Posterior cingulate gyrus (tissue), 11 donors: ENCODE data around the gene OR8B12.

Experiments
- DNase-seq, 10 donors: peaks; one replicate each; pipeline versions ENCODE4 v3.0.0 to v3.0.0-alpha.2; 2020 to 2021; ENCODE audit warnings: mixed read lengths in 3 of 10
- intact Hi-C: fragments of 100-400 bp; cut with DNase I; formaldehyde crosslinking; loops from one replicate; pipeline ENCODE4 v1.15.1; 2023

The OR8B12 gene, protein sequence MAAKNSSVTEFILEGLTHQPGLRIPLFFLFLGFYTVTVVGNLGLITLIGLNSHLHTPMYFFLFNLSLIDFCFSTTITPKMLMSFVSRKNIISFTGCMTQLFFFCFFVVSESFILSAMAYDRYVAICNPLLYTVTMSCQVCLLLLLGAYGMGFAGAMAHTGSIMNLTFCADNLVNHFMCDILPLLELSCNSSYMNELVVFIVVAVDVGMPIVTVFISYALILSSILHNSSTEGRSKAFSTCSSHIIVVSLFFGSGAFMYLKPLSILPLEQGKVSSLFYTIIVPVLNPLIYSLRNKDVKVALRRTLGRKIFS

DNA sequence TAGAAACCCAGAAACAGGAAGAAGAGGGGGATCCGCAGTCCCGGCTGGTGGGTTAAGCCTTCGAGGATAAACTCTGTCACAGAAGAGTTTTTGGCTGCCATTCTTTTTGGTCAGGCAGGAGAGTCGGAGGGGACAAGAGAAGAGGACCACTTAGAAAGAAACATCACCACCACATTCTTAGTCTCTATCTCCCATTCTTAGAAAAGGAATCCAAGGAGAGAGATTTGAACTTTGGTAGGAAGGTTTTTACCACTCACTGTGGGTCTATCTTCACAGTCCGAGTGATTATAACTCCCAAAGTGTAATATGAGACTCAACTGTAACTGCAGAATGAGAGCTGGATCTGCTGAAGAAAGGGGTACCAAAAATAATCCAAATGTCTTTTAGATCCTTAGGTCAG is at the start of gene OR8B12:
TSS of gene OR8B12 (minus strand) at position 101 of the 400 bp plus-strand sequence. CDS start at position 101, 0 bp downstream.
- intact Hi-C loops = no loop called here
- DNase-seq = no peak

DNA sequence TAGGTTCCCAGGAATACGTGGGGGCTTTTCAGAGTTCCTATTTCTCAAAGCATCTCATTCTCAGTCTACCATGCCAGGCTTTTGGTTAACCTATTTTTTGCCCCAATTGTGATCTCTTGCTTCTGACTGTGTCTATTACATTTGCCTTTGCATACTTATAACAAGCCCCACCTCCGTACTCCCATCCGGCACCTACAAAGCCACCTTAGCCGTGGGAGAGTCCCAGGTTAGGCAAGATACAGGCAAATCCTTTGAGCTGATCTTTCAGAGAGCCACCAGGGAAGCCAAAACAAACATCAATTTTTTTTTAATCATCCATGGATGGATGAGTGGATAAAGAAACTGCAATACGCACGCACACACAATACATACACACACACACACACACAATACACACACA is 49.2 kb upstream of the OR8B12 start:
- intact Hi-C loops = no loop called here
- DNase-seq = no peak

DNA sequence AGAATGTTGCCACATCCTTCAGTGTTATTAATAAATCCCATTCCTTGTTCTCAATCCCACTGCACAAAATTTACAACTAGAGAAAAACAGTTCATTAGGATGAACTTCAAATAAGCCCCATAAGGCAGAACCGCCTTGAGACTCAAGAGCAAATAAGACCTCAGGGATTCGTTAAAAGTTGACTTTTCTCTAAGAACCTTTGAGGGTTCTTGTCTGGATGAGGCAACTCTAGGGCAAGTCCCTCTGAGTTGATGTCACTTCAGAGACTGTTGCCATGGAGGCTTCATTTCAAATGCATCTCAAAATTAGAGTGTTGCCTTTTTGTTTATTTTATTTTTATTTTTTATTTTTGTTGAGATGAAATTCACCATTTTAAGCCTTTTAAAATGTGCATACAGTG is 48.0 kb upstream of the OR8B12 start:
- intact Hi-C loops = no loop called here
- DNase-seq = no peak

DNA sequence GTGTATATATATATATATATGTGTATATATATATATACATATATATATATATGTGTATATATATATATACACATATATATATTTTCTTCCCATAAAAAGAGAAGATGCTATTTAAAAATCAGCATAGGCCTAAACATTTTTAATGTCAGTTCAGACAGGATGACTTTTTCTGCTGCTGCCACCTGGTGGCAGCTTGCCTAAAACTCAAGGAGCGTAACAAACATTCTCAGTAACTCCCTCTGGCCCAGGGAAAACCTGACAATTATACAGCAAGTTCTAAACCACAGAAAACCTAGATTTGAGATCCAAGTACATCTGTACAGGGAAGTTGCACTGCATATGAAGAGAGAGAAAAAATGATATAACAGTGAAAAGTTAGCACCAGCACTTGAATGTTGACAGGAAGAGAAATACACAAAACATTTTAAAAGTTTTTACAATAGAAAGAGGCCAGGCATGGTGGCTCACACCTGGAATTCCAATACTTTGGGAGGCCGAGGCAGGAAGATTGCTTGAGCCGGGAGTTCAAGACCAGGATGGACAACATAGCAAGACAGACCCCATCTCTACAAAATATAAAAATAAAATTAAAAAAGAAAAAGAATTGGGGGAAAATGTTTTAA is 42.9 kb upstream of the OR8B12 start:
- intact Hi-C loops = loop anchor here (2.0 to 10.0 kb wide), 2 partner anchors 172 to 512 kb away; no protein-coding TSS in a partner anchor
- peak in 9 of 10 donors; percentile 19 to 94 (median 62) for DNase-seq

DNA sequence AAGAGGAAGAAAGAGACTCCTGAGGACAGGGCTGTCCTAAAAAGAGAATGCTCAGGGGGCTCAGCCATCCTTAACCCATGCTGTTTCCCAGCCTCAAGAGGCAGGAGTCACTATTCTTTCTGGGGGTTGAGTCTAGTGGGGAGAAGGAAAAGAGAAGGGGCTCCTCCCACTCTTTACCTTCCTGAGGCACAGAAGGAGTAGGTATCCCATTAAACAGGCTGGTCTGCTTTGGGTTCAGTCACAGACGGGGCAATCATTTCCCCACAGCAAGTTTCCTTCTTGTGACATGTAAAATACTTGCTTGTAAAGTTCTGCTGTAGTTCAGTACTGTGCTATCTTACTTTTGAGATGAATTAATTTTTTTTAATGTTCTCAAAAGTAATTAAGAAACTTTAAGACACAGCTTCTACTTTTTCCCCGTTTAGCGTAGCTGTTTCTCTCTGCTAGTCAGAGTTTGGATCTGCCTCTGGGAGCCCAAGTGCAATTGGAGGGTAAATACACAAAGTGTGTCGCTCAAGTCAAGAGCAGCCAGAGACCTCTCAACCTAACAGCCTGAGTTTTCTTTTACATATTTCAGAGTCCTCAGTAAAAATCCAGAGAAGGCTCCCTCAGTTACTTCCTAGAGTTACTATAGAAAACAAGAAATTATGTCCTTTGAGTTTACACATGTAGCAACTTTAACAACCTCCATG is 41.4 kb upstream of the OR8B12 start:
- intact Hi-C loops = loop anchor here (10.0 kb wide), 1 partner anchor 510 kb away; no protein-coding TSS in a partner anchor

DNA sequence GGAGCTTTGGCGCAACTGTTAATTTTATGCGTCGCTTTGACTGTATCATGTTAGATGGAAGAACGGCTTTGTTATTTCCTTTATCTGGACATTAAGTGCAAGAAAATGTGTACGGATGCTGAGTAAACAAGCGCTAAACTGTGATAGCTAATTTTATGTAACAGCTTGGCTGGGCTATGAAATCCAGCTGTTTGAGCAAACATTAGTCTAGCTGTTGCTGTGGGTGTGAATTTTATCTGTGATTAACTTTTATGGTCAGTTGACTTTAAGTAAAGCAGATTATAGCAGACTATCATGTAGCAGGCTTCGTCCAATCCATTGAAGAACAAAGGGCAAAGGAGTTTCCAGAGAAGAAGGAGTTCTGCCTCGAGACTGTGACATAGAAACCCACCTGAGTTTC is 40.3 kb upstream of the OR8B12 start:
- intact Hi-C loops = loop anchor here (10.0 kb wide), 1 partner anchor 509 kb away; no protein-coding TSS in a partner anchor
- no peak for DNase-seq

More for the DNA sequence above, 41.4 kb upstream of the OR8B12 start:
- DNase-seq = no peak

DNA sequence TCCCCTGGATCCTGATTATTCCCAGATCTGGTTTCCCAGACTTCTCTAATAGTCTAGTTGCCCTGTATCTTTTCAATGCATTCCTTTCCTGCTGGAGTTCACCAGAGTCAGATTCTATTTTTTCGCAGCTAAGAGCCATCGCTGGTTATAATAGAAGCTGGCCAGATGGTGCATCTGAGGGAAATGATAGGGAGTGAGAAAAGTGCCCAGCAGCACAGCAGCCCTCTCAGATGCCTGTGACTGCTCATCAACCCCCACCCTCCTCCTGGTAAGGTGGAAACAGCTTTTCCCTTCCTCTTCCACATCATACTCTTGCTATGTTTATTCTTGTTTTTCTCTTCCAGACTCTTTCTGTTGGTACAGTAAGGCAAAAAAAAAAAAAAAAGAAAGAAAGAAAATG is 39.1 kb upstream of the OR8B12 start:
- DNase-seq = peak in 5 of 10 donors; percentile 16 to 84 (median 29)
- intact Hi-C loops = loop anchor here (10.0 kb wide), 1 partner anchor 508 kb away; no protein-coding TSS in a partner anchor

DNA sequence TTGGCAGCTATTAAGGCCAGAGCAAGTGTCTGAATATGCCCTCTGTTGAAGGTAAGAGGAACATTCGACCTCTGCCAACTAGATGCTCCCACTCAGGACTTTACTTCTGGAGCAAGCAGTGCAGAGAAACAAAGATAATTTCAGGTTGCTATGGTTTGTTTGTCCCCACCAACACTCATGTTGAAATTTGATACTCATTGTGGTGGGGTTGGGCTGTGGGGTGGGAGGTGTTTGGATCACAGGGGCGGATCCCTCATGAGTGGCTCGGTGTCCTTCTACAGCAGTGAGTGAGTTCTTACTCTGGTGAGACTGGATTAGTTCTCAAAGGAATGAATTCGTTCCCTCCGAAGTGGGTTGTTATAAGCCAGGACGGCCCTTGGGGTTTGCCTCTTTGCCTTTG is 38.4 kb upstream of the OR8B12 start:
- no peak for DNase-seq
- intact Hi-C loops = loop anchor here (10.0 kb wide), 1 partner anchor 507 kb away; no protein-coding TSS in a partner anchor

DNA sequence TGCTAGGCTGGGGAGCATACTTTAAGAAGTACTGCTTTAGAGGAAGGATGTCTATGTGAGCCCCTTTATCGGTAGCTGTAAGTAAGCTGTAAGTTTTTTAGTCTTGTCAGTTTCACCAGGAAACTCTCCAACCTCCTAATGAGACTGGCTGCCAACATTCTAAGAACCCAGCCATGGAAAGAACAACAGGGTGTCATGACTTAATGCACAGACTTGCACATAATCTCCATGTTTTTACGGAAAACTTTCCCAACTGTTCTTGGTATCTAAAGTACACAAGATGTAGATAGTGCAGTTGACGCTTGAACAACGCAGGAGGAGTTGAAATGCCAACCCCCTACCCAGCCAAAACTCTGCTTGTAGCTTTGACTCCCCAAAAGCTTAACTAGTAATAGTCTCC is 35.3 kb upstream of the OR8B12 start:
- intact Hi-C loops = no loop called here
- no peak for DNase-seq

DNA sequence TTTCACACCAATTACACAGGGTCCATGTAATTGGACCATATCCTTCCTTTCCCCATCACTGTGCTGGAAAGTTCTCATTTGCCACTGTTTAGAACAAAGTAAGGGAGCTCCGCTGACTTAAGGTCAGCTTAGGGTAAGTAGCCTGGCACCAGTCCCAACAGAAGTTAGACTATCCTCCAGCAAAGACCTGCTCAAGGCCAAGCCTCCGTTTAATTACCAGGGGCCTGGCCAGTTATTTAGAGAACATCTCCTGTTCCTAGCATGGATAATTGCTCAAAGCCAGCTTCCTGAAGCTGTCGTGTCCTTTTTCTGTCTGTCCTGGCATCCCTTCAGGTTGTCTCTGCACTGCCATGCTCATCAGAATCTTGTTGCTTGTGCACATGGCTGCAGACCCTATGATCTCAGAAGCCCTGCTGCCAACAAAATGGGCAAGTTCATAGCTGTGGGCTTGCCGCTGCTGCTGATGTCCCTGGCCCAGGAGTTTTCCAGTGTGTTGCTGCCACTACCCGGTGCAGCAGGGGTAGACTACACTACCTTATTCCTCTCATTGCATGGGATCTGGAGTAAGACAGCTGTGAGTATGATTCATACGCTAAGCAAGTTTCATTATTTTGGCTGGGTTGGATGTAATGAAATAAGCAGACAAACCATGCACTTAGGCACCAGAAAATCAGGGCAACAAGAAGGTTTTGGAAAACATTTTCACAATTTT is 34.4 kb upstream of the OR8B12 start:
- intact Hi-C loops = no loop called here
- DNase-seq = peak in 5 of 10 donors; percentile 15 to 84 (median 53)

DNA sequence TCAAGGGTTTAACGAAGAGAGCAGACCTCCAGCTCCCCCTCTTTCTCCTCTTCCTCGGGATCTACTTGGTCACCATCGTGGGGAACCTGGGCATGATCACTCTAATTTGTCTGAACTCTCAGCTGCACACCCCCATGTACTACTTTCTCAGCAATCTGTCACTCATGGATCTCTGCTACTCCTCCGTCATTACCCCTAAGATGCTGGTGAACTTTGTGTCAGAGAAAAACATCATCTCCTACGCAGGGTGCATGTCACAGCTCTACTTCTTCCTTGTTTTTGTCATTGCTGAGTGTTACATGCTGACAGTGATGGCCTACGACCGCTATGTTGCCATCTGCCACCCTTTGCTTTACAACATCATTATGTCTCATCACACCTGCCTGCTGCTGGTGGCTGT is 26.7 kb upstream of the OR8B12 start:
- intact Hi-C loops = no loop called here
- DNase-seq = no peak

DNA sequence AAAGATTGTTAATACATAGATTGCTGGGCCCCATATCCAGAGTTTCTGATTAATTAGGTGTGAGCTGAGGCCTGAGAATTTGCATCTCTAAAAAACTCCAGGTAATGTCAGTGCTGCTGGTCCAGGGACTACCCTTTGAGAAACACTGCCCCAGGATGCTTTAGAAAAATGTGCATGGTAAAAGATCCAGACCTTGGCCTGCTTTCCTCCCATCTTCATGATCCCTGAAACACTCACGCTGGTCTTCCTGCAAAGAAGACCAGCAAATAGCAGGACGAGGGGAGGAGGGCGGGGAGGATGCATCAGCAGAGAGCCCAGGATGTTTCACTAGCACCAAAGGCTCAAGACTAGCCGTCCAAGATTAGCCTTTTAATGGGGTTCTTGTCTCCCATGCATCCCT is 26.2 kb upstream of the OR8B12 start, which contains the start of gene OR8A1:
TSS of gene OR8A1 (plus strand) at position 301 of the 400 bp plus-strand sequence. CDS start 123 bp downstream, outside the sequence.
- no peak for DNase-seq
- intact Hi-C loops = no loop called here

DNA sequence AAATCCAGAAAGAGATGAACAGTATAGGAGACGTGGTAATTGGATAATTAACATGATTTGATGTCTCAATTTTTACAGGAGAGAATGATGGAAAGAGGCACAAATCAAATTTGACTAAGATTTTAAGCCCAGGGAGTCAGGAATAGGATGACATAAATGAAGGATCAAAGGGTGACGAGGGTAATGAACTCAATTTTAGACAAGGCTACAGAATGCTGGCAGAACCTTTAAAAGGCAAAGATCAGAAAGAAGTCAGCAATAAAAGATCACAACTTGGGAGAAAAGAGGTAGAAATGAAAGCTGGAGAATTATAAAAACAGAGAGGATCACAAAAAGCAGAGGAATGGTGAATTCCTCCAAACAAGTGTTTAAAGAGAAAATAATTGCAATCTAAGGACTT is 13.4 kb upstream of the OR8B12 start:
- intact Hi-C loops = no loop called here
- DNase-seq = no peak

DNA sequence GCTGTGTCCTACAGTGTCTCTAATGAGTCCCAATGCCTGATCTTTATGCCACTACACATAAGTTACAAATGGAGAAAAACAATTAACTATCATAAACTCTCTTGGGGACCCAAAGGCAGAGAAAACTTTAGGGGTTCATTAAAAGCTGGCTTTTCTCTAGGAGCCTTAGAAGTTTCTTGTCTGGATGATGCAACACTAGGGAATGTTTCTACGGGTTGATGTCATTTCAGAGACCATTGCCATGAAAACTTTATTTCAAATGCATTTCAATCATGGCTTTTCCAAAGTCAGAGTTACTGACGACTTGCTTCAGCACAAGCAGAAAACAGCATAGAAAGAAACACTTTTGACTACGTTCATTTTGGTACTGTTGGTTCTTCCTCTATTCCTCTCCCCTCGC is 8.5 kb upstream of the OR8B12 start:
- DNase-seq = no peak
- intact Hi-C loops = no loop called here

DNA sequence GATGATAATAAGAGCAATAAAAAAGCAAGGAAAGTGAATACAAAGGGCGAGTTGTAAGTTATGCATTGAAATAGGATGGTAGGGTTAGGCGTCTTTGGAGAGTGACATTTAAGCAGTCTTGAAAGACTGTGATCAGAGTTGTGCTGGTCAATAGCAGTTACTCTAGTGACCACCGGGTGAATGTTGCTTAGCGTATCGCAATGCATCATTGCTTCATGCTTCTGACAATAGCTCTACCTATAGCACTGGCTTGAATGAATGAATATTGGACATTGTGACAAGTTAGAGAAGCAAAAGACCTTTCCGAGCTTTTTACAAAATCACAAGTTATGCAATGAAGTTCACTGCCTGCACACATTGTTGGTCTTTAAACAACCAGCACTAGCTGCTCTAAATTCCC is 7.7 kb upstream of the OR8B12 start:
- intact Hi-C loops = no loop called here
- DNase-seq = no peak

DNA sequence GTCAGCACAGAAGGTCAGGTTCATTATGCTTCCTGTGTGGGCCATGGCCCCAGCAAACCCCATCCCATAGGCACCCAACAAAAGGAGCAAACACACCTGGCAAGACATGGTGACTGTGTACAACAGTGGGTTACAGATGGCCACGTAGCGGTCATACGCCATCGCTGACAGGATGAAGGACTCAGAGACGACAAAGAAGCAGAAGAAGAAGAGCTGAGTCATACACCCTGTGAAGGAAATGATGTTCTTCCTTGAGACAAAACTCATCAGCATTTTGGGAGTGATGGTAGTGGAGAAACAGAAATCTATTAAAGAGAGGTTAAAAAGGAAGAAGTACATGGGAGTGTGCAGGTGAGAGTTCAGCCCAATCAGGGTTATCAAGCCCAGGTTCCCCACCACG is 309 bp downstream of the OR8B12 start:
- no peak for DNase-seq
- intact Hi-C loops = no loop called here

DNA sequence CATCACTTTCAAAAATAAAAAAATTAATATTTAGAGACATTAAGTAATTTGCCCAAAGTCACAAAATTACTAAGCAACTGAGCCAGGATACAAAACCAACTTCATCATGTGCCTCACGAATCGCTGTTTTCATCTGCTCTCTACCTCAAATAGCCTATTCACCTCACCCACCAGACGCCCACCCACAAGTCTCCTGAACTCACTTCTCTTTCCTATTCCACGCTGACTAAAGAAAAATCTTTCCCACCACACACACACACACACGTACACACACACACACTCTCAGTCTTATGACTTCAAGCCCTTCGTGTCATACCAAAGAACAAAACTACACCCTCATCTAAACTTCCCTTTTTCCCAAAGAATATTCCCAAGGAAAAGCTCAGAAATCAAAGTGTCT is 2.2 kb downstream of the OR8B12 start:
- DNase-seq = no peak
- intact Hi-C loops = no loop called here

DNA sequence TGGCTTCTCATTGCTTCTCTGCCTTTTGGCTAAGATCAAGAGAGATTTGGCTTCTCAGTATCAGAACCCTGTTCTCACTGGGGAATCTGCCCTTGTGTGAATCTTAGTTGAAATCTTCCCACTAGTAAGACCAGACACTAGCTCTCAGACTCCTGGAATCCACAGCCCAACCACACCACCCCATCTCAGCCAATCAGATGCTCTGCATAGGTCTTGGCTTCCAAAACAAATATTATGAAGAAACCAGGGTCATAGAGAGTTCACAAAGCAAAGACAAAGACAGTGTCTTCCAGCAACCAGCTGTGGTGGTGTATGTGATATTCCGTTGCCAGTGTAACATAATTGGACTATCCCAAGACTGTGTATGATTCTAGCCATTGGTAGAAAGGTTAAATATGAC is 5.4 kb downstream of the OR8B12 start:
- no peak for DNase-seq
- intact Hi-C loops = no loop called here

DNA sequence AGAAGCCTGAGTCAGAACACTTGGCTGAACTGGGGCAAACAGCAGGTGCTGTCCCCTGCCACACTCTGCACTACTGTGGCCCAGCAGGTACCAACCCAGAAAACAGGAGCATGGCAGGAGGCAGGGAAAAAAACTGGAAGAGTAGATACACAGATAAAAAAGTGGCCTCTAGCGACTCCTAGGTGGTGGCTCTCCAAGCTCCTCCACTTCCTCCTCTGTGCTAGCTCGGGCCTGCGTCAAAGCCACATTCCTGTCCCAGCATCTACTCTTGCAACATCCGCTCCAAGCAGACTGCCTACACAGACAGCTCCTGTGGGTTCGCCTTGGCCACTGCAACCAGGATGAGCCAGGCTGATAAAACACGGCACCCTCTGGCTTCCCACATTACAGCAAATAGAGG is 6.9 kb downstream of the OR8B12 start:
- intact Hi-C loops = no loop called here
- DNase-seq = peak in 7 of 10 donors; percentile 22 to 90 (median 55)

DNA sequence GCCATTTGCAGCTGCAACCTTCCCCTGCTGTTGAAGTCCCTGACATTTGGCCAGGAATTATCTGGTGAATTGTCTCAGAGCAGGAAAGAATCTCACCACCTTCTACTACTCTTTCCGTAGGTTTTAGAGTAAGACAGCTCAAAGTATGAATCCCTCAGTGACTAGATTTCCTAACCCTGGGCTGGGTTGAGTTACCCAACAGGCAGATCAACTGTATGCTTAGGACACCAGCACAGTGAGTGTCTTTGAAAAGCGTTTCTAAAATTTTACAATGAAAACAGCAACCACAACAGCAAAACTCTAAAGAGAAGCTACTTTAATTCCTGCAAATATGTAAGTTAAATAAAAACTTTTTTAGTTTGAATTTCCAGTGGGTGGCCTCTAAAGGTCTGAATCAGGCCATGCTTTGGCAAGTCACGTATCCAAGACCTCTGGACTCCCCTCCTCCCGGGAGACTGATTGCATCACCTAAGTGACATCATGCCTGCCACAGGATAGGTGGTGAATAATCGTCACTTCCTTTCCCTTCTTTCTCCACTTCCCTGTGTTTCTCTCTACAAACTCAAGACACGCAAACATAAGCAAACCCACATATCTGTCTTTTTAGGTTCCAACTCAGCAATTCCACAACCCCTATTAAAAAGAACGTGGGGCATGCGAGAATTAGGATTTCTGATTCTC is 7.8 kb downstream of the OR8B12 start:
- no peak for DNase-seq
- intact Hi-C loops = no loop called here
